Epithelial cell of esophagus (primary cell): ENCODE results near the gene SPDYE6.
"Not testable (repeated sequence)": the region's sequence is repeated elsewhere in the genome, so short reads cannot be mapped to it uniquely, and the experiment has no call there.

Experiments
- DNase-seq: peaks from one replicate; pipeline ENCODE4 v3.0.0; 2010; ENCODE audit warnings: low read depth
- H3K4me3 ChIP-seq: 2 replicates; pipeline ENCODE4 v1.5.1; 2011; ENCODE audit warnings: mild to moderate bottlenecking, low read length, control low read depth
- TF ChIP-seq, protein P1 (sequence below): IDR thresholded peaks from 2 replicates; pipeline ENCODE4 v1.5.1; 2011; ENCODE audit warnings: low read depth, mild to moderate bottlenecking, low read length, control low read depth, inconsistent platforms; ENCODE audit not compliant: insufficient read depth; ENCODE audit errors: missing control alignments

The SPDYE6 gene

DNA sequence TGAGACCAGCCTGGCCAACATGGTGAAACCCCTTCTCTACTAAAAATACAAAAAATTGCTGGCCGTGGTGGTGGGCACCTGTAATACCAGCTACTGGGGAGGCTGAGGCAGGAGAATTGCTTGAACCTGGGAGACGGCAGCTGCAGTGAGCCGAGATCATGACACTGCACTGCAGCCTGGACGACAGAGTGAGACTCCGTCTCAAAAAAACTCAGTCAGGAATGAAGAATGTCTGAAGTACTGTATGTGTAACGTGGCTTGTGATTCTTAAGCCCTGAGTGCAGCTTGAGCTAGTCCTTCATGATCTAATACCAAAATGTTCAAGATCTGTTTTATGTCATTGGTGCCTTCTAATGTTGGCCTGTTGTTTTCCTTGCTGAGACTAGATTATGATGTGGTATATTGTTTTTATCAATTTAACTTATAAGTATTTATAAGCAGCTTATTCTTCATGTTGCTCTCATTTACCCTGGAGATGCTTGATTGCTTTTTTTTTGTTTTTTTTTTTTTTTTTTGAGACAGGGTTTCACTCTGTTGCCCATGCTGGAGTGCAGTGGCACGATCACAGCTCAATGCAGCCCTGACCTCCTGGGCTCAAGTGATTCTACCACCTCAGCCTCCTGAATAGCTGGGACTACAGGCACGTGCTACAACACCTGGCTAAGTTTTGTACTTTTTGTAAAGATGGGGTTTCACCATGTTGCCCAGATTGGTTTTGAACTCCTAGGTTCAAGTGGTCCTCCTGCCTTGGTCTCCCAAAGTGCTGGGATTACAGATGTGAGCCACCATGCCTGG lies 25.4 kb downstream of the SPDYE6 start:
- DNase-seq, H3K4me3 ChIP-seq: not testable (repeated sequence)

DNA sequence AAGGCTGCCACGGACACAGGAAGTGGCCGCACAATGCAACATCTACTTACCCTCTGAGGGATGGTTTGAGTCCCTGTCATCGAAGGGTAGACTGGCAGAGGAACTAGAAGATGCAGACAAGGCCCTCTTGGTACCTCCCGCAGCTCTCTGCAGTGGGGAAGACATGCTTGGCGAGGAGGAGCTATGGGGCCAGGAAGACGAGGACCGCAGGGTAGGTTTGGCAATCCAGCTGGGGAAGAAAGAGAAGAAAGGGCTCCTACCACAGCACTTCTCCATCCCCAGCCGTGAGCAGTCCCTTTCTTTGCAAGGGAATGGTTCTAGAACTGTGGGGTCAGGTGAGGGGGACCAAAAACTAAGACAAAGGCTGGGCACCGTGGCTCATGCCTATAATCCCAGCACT lies 26.9 kb downstream of the SPDYE6 start:
- not testable (repeated sequence) for DNase-seq

DNA sequence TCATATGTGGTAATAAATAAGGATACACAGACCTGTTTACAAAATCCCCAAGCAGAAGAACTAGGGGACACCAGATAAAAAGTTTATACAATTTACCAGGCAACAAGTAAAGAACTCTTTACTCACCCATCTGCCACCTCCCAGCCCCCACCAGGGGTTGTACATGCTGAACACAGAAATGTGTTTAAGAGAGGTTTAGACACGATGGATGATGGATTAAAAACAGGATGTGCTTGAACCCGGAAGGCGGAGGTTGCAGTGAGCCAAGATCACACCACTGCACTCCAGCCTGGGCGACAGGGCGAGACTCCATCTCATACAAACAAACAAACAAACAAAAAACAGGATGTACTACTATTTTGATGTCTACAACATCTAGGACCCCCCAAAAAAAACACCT lies 27.4 kb downstream of the SPDYE6 start:
- not testable (repeated sequence) for DNase-seq, H3K4me3 ChIP-seq

More for the DNA sequence above, 26.9 kb downstream of the SPDYE6 start:
- not testable (repeated sequence) for H3K4me3 ChIP-seq

DNA sequence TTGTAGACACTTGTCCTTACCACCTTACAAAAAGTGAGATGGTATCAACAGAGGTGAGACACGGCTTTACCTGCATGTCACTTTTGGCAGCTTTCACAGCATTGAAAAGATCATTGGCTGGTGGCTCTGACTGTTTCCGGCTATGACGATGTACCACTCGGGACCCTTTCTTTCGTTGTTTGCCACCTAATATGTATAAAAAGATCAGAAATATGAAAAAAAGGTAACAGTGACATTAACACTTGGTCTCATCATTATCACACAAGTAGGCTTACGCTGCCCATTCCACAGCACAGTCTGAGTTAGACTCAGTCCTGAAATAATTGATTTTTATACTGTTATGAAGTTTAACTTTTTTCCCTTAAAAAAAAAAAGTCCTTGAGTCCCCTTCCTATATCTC lies 29.1 kb downstream of the SPDYE6 start:
- not testable (repeated sequence) for H3K4me3 ChIP-seq, DNase-seq

DNA sequence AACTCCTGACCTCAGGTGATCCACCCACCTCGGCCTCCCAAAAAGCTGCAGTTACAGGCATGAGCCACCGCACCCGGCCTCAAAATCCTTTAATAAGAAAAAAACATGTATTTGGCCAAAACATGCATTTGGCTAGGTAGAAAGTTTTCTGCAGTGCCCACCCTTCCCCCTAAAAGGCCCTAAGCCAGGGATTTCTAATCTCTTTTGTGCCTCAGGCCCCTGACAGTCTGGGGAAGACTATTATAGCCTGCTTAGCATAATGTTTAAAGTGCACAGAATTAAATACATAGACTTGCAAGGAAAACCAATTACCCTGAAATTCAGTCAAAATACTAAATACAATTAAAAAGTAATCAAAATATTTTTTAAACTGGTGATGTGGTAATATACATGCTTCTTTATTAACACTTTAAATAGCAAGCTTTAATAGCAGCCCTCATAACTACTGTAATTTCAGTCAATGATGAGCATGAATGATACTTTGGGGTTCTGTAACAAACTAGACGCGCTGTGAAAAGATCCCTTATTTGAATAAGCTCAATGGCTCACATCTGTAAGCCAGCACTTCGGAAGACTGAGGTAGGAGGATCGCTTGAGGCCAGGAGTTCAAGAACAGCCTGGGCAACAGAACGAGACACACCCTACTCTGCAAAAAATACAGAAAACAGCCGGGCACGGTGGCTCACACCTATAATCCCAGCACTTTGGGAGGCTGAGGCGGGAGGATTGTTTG lies 29.9 kb downstream of the SPDYE6 start:
- no peak for DNase-seq
- TF ChIP-seq, protein P1, sequence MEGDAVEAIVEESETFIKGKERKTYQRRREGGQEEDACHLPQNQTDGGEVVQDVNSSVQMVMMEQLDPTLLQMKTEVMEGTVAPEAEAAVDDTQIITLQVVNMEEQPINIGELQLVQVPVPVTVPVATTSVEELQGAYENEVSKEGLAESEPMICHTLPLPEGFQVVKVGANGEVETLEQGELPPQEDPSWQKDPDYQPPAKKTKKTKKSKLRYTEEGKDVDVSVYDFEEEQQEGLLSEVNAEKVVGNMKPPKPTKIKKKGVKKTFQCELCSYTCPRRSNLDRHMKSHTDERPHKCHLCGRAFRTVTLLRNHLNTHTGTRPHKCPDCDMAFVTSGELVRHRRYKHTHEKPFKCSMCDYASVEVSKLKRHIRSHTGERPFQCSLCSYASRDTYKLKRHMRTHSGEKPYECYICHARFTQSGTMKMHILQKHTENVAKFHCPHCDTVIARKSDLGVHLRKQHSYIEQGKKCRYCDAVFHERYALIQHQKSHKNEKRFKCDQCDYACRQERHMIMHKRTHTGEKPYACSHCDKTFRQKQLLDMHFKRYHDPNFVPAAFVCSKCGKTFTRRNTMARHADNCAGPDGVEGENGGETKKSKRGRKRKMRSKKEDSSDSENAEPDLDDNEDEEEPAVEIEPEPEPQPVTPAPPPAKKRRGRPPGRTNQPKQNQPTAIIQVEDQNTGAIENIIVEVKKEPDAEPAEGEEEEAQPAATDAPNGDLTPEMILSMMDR = no peak
- no peak overlapping the region for H3K4me3 ChIP-seq

DNA sequence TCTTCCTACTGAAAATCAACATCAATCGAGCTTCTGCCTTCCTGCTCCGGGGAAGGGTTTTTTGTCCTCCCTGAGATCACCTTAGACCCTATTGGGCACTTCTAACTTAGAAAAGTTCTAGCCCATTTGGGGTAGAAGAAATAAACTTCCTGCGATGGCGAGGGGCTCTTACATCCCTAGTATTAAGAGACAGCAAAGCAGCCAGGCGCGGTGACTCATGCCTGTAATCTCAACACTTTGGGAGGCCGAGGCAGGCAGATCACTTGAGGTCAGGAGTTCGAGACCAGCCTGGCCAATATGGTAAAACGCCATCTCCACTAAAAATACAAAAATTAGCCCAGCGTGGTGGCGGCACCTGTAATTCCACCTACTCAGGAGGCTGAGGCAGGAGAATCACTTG lies 31.1 kb downstream of the SPDYE6 start:
- not testable (repeated sequence) for DNase-seq, H3K4me3 ChIP-seq

DNA sequence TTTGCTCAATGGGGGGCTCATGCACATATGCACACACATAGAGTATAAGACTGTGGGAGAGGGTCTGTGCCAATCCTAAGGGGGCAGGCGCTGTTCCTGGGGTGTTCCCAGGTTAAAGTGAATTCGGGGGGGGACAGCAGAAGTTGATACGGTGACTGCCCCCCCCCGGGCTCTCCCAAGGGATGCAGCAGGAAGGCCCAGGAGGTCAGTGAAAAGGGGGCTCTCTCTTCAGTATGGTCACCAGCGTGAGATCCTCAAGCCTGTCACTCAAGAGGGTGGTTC lies 32.4 kb downstream of the SPDYE6 start:
- TF ChIP-seq, protein P1 = no peak
- H3K4me3 ChIP-seq = no peak overlapping the region
- no peak for DNase-seq

DNA sequence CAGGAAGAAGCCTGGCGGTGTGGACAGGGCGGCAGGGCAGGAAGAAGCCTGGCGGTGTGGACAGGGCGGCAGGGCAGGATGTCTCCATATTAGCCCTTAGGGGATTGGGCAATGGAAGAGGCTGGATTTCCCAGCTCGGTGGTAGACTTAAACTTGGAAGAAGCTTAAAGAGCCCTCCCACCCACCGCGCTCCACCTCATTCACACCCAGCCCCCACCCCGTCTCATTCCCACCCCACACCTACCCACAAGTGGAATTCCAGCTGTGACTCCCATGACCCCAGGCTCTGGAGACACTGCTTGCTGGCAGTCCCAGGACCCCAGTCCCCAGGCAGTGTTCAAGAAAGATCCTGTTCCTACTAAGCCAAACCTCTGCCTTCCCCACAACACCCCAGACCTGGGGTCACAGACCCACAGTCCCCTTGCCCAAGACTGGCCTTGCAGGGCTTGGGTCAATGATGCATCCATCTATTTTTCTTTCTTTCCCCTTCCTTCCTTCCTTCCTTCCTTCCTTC lies 34.0 kb downstream of the SPDYE6 start:
- H3K4me3 ChIP-seq = no peak overlapping the region
- TF ChIP-seq, protein P1 = no peak
- DNase-seq = no peak

DNA sequence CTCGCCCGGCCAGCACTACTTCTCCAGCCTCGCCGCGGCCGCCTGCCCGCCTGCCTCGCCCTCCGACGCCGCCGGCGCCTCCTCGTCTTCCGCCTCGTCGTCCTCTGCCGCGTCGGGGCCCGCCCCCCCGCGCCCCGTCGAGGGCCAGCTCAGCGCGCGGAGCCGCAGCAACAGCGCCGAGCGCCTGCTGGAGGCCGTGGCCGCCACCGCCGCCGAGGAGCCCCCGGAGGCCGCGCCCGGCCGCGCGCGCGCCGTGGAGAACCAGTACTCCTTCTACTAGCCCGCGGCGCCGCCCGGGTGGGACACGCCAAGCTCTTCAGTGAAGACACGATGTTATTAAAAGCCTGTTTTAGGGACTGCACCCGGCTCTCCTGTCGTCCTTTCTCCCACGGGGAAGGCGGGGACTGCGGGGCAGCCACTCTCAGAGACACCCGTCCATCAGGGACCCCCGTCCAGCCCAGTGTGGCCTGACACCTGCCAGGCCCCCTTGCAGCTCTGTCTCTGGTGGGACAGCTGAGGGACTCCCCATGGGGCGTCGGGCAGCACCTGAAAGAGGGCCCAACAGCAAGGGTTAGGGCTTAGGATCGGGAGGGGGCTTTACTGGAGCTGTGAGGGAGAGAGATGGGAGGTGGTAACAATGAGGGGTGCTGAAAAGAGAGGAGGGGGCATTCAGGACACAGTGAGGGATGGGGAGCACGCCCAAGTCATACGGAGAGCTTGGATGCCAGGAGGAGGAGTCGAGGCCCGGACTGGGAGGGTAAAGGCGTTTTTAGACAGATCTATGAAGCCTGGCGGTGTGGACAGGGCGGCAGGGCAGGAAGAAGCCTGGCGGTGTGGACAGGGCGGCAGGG lies 34.7 kb downstream of the SPDYE6 start:
- TF ChIP-seq, protein P1 = no peak
- peak; percentile 33 for DNase-seq
- no peak overlapping the region for H3K4me3 ChIP-seq
